DMS79 (cell line): ENCODE results near the gene RIMBP2.

Experiments
- DNase-seq: peaks from one replicate; lab custom pipeline; 2025; lab: John Stamatoyannopoulos, UW

Gene RIMBP2

DNA sequence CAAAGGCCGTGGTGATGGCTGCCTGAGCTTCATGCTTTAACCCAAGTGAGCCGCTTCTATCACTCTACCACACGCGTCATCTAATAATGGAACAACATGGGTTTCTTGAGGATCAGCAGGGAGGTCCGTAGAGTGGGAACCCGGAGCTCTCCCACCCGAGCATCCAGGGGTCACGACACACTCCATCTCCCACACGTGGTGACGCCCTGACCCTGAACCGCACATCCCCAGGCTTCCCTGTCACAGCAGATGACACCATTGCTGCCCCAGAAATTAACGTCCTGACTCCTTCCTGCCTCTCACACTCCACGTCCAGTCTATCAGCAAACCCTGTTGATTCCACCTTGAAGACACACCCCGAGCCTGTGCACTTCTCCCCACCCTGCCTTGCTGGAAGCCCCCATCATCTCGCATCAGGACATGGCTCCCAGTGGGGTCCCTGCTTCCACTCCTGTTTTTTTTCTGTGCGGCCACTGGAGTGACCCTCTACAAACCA lies 215.2 kb downstream of the RIMBP2 start:
- DNase-seq, result no peak

DNA sequence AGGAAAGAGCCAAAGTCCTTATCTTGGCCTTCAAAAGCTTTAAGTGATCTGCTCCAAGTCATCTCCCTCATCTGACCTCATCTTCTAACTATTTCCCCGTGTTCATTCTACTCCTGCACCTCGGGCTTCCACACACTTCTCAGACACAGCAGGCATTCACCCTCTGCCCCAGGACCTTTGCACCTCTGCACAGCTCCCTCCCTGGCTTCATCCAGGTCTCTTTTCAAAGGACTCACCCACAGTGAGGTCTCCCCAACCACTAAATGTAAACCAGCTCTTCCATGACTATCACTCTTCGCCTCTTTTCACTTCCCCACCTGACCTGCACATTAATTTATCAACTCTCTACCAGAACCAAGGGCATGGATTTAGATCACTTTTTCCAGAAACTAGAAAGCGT lies 216.6 kb downstream of the RIMBP2 start:
- no peak for DNase-seq

DNA sequence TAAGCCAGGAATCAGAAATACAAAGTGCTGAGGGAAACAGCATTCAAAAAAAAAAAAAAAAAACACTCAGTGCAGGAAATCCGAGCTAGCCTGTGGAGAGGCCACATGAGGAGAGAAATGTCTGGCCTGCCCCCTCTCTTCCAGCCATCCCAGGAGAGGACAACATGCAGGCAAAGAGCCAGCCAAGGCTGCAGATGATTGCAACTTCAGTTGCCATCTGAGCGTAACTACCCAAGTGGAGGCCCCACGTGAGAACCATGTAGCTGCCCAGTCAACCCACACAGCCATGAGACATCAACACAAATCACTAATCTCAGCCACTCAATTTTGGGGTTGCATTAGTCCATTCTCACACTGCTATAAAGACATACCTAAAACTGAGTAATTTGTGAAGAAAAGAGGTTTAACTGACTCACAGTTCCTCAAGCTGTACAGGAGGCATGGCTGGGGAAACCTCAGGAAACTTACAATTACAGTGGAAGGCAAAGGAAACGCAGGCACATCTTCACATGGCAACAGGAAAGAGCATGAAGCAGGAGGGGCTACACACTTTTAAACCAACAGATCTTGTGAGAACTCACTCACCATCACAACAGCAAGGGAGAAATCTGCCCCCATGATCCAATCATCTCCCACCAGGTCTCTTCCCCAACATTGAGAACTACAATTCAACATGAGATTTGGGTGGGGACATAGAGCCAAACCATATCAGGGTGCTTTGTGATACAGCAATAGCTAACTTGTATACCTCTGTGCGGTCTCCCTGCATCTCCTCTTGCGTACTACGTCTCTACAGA lies 217.3 kb downstream of the RIMBP2 start:
- DNase-seq, result peak; percentile 93

DNA sequence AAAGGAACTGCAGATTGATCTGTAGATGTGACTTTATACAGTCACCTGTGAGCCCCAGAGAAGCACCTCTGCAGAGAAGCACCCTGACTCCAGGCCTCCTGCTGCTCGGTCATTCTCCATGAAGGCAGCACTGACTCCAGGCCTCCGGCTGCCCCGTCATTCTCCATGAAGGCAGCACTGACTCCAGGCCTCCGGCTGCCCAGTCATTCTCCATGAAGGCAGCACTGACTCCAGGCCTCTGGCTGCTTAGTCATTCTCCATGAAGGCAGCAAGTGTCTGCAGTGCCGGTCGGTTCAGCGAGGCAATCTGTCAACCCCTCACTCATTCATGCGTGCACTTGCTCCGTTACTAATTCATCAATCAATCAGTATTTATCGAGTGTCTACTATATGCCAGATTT lies 218.1 kb downstream of the RIMBP2 start:
- DNase-seq, result no peak

DNA sequence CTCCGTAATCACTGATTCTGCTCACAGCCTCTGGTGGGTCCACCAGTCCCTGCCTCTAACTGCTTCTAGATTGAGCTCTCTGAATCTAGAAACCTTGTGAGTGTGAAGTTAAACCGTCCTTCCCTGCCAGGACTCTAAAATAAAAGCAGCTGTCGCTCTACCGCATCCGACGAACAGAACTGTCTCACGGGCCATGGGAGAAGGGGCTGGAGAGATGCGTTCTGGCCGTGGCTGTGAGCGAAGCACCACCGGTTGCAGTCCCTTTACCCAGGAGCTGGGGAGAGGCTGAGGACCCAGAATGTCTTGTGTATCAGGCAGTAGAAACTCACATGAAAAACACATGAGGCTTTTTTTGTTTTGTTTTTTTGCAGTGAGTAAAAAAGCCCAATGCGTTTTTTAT lies 218.8 kb downstream of the RIMBP2 start:
- DNase-seq, result no peak

DNA sequence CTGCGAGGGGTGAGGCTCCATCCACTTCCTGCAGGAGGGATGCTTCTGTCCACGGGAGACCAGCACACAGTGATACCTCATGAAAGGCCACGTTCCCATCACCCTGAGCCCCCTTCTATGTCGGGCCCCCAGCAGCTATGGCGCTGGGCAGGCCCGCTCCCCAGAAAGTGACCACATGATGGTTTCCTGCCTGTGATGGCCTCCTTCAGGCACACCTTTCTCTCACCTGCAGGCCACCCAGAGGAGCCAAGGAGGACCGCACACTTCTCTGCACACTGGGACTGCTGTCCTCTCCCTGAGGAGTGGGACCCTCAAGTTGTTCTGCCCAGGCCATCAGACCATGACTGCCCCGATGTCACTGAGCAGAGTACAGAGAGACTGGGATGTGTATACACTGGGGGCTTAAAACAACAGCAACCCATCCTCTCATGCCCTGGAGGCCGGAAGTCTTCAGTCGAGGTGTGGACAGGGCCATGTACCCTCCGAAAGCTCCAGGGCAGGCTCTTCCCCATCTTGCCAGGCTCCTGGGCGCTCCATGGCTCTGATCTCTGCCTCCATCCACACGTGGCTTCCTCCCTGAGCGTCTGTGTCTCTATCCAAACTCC lies 219.5 kb downstream of the RIMBP2 start:
- no peak for DNase-seq

DNA sequence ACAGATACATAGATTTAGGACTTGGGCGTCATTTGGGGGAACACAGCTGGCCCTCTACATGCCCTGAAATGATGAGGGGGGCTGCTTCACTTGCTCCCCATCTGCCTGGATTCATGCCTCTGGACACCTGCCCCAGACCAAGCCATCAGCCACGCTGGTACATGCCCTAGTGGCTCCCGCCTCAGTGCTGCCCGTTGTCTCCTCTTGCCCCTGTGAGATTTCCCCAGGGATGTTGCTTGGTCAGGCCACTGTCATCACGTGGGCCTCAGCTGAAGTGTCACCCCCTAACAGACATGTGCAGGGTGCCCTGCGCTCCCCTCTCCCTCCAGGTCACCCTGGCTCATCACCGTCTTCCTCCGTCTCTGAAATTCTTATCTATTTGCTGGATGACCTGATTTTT lies 220.9 kb downstream of the RIMBP2 start:
- no peak for DNase-seq

DNA sequence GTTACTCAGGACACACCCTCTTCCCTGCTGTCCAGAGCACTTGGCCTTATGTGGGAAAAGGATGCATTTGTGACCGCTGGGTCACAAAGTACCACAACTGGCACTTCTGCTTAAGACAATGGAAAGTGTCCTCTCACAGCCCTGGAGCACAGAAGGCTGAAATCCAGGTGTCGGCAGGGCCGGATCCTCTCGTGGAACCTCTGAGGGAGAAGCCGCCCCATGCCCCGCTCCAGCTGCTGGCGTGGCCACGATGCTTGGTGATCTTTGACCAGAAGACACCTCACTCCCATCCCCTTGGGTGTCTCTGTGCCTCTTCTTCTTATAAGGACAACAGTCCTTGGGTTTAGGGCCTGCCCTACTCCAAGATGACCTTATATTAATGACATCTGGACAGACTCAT lies 221.4 kb downstream of the RIMBP2 start:
- DNase-seq, result no peak

DNA sequence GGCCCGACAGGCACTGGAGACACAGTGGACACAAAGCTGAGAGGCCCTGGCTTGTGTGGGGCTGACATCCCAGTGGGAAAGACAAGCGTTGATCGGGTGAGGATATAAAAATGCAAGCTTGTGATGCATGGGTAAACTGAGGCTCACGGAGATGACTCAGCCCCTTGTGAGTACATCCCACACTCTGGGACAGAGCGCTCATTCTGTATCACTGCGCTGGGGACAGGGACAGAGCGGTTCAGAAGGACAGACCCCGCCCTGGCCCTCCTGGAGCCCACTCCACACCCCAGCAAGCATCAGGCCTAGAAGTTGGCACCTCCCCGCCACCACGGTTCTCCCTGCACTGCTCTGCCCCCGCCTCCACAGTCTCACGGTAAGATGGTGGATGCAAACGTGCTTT lies 222.1 kb downstream of the RIMBP2 start:
- no peak for DNase-seq

DNA sequence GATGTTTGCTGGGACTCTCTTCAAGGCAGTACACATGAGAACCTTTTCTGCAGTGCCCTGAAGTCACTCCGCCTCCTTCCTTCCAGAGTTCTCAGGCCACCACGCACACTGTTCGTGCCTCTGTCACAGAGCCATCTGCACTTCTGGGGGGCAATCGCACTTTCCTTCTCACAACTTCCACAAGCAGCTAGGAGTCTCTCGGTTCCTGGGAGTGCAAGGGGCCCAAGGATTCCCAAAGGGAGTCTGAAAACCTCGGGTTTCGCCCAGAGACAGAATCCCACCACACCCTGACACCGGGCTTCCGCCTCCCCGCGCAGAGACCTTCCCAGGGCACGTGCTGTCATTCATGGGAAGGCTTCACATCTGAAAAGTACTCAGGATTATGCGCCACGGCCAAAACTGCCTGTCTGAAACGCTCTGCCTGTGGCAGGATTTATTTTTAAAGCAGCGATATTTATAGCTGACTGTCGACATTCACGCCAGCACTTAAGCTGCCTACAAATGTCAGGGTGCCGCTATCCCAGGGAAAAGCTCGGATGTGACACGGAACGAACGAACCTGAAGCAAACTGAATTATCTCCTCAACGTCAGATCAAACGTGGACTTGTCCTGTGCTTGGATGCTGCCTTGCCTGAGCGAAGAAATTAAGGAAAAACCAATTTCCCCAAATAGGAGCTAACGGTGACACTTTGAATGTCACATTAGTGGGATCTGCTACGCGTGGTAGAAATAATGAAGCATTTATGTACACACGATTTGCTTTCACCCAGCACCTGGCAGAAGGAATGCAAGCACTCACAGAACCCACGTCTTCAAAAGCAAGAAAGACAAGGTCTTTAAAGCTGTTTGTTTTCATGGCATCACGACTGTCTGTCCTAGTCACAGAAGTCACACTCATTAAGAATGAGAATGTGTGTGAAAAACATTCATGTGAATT lies 224.4 kb downstream of the RIMBP2 start:
- peak; percentile 18 for DNase-seq

DNA sequence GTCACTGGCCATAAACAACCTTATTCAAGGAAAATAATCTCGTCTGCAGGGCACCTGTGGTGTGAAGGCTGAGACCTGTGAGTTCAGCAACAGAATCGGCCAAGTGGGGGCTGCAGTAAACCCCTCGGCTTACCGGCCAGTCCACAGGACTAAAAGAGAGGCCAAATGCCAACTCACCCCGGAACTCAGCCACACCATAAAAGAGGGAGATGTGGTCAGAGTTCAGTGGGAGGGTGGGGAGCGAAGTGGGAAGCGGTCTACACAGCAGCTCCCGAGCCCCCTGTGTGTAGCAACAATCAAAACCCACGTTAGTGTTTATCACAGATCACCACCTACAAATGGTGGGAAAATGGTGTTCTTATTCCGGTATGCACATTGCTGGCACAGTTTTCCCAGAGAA lies 225.4 kb downstream of the RIMBP2 start:
- no peak for DNase-seq

DNA sequence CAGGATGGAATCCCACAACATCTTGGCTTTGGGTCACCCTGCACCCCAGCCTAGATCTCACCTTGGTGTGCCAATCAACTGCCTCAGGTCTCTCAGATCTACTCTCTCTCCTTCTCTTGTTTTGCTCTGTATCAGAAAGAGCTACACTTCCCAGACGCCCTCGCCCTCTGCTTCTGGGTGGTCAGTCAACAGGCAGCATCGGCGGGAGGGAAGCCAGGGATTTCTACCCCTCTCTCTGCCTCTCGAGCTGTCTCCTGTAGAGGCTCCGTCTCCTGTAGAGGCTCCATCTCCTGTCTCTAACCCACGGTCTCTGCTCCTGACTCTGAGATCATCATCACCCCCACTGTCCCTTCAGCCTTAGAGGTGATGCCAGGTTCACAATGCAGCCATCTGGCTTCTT lies 226.8 kb downstream of the RIMBP2 start:
- no peak for DNase-seq

DNA sequence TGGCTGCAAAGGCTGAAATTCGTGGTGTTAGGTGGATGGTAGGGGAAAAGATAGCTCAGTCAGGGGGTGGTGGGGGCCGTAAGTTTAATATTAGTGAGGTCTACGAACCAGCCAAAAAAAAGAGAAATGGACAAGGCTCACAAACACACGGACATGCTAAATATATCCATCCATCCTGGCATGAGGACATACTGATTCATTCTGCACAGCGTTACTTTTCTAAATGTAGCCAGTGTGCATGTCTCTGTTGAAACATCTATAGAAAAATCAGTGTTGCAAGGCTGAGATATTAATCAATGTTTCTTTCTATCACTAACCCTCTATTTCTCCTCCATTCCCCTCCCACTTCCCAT lies 227.8 kb downstream of the RIMBP2 start:
- no peak for DNase-seq

DNA sequence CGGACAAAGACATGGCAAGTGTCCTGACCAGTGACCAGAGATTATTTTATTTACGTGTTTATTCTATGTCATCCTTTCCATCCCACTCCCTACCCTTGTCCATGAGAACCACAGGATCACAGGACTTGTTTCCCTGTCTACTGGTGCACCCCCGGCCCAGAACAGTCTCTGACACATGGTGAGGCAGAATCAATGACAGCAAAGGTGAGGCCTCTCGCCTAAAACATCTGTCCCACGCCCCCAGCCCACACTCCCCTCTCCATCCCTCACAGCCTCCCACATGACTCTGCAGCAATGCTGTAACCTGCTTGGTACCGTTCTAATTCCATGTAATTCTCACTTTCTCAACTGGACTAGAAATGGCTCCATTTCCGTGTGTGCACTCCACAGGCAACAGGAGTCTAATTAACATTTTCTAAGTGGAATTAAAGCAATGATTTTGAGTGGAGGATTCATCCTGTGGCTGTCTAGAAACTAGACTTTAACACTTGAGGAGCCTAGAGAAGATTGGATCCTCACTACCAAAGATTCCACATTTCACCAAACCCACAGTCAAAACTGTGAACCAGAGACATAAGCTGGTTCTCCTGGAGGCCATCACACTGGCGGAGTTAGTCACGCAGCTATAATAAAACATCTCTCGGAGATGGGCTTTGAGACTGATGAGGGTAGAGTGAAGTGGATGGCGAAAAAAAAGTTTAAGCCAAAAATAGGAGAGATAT lies 228.3 kb downstream of the RIMBP2 start:
- DNase-seq, result no peak

DNA sequence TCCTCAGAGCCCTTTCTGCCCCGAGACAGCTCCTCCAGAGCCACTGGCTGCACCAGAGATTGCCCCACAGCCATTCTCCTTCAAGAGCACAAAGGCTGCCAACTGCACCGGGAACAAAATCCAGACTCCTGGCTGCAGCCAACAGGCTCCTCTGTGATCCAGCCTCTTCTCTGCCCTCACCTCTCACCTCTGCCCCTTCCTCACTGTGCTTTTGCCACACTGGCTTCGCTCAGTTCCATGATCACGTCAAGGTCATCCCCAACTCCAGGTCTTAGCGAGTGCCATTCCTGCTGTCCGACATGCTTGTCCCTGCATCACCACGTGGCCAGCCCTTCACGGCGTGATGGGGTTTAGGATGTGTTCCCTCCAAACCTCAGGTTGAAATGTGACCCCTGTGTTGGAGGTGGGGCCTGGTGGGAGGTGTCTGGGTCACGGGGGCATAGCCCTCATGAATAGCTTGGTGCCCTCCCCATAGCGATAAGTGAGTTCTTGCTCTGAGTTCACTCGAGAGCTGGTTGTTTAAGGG lies 229.1 kb downstream of the RIMBP2 start:
- no peak for DNase-seq

DNA sequence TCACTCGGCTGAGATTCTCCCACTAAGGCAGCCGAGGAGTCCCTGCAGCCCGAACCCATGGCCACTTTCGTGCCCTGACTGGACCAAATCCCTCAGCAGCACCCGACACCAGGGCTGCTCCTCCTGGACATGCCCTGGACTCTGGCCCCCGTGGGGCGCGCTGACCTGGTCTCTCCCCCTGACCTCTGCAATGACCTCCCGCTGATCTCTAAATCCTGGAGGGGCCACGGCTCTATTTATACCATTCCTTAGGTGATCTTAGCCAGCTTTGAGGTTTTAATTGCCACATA lies 230.0 kb downstream of the RIMBP2 start:
- DNase-seq, result no peak

DNA sequence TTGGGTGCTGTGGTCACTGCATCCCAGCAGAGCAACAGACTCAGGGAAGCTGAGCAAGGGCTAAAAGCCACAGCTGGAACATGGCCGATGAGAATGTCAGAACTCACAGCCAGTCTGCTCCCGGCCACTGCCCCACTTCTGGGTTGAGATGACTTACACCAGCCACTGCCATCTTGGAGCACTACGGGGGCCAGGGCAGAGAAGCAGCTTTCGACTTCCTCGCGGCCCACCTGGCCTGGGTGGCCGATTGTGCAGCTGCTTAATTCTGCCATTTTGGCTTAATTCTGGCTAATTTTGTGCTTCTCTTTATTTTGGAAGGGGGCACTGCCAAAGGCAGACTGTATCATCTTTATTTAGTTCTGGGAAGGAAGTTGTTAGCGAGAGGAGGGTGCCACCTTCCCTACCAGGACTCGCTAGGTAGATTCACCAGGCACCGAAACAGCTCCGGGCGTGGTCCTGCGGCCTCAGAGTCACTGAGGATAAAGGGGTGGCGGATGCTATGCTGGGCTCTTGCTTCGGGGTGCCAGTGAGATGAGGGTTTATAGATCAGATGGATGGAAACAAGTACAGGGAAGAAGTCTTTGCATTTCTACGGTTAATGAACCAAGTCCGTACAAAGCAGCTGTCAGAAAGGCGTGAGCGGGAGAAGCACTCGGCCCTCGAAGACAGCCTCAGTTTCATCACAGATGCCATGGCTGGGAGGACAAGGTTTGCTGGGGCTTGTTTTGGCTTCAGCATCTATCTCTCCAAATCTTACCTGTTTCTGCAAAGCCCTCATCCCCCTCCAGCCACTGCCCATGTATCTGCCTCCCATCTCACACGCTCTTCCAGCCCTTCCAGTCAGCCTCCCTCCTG lies 230.6 kb downstream of the RIMBP2 start:
- no peak for DNase-seq

DNA sequence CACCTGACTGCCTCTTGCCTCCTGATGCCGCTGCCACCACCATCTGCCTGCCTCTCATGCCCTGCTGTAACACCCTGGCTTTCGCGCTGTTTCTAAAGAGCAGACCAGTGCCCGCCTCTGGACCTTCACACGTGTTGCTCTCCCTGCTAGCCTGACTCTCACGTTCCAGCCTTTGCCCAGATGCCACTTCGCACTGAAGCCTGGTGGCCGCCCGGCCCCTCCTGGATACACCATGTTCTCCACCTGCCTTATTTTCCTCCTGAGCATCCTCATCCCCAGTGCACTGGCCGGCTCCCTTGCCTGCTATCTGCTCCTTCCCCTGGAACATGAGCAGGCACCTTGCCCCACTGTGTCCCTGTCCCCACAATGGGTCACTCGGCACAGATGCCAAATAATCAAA lies 231.9 kb downstream of the RIMBP2 start:
- no peak for DNase-seq

DNA sequence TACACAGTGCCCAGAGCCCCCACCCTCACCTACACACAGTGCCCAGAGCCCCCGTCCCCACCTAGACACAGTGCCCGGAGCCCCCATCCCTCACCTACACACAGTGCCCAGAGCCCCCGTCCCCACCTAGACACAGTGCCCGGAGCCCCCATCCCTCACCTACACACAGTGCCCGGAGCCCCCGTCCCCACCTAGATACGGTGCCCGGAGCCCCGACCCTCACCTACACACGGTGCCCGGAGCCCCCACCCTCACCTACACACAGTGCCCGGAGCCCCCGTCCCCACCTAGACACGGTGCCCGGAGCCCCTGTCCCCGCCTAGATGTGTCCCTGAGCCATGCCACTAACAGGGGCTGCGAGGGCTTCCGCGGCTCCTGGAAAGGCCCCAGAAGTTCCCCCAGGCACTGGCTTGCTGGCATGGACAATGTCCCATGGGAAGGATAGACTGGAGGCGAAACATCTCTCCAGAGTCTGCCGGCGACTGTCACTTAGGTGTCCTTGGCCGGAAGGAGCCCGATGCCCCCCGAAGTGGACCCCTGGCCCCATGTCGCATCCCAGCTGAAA lies 232.4 kb downstream of the RIMBP2 start:
- DNase-seq, result no peak

DNA sequence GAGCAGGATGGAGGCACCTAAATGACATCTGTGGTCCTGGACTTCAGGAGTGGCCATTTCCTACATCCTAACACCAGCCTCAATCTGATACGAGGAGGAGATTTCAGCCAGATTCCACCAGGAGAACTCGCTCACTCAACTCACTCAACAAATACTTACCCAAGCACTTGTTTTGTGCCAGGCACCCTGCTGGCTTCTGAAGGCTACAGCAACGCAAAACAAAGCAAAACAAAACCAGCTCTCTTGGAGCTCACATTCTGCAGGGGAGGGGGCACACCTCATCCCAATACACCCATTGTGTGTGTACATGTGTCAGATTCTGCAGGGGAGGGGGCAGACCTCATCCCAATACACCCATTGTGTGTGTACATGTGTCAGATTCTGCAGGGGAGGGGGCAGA lies 233.7 kb downstream of the RIMBP2 start:
- no peak for DNase-seq

DNA sequence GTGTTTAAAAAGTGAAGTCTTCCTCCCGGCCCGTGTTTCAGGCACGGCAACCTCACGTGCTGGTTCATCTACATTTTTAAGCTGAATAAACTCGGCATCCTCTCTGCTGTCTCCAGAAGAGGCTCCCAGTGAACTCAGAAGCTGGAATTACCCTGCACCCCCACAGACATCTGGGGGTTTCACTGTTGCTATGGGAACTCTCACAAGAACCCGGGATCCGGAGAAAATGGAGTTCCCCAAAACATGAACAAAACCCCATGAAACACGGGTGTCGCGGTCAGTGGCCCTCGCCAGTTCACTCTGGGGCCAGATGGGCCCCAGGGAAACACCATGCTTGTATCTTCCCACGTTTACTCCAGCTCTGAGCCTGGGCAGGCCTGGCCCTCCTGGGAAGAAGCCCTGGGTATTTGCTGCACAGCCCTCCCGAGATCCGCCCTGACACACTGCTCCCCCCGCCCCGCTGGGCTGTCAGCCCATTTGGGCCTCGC lies 234.7 kb downstream of the RIMBP2 start:
- DNase-seq, result no peak
